Neutrophil (primary cell): ENCODE results near the gene CCNDBP1.

Source experiments
- H3K27ac ChIP-seq: fragments of 200-600 bp; sonication (generic); 2 replicates; pipeline ENCODE4 v1.5.1; 2016; ENCODE audit warnings: mild to moderate bottlenecking, moderate library complexity
- H3K27me3 ChIP-seq: fragments of 200-600 bp; sonication (generic); 2 replicates; pipeline ENCODE4 v1.6.0; 2016; ENCODE audit warnings: mild to moderate bottlenecking
- H3K36me3 ChIP-seq: fragments of 200-600 bp; sonication (generic); 2 replicates; pipeline ENCODE4 v1.5.1; 2017
- H3K4me1 ChIP-seq, 2 experiments: fragments of 200-600 bp in 1 of 2; sonication (generic) in 1 of 2; 1 replicate in 1 of 2; 2 replicates in 1 of 2; pipeline versions ENCODE4 v1.5.1 to v1.6.1; 2013 to 2016; ENCODE audit warnings: low read depth in 1 of 2, low read length in 1 of 2, mild to moderate bottlenecking in 1 of 2, moderate library complexity in 1 of 2; ENCODE audit not compliant: control insufficient read depth in 1 of 2, insufficient read depth in 1 of 2
- H3K4me3 ChIP-seq, 2 experiments: fragments of 200-600 bp in 1 of 2; sonication (generic) in 1 of 2; 1 replicate in 1 of 2; 2 replicates in 1 of 2; pipeline ENCODE4 v1.5.1; 2013 to 2016; ENCODE audit warnings: low read depth in 1 of 2, low read length in 1 of 2, mild to moderate bottlenecking in 1 of 2, moderate library complexity in 1 of 2
- H3K9me3 ChIP-seq: fragments of 200-600 bp; sonication (generic); 2 replicates; pipeline ENCODE4 v1.5.1; 2016
- CTCF ChIP-seq: fragments of 200-600 bp; sonication (generic); IDR thresholded peaks from 2 replicates; pipeline ENCODE4 v1.5.1; 2016; ENCODE audit warnings: antibody characterized with exemption

CCNDBP1 gene

GRCh38 chr15:43208052-43209002 lies 23.1 kb downstream of the CCNDBP1 start:
- H3K4me1 ChIP-seq = no peaks in the 10 kb centered on the region
- no peak for TF ChIP-seq CTCF
- H3K27ac ChIP-seq = no peak overlapping the region
- peaks cover 43% of the 10 kb centered on the region for H3K27me3 ChIP-seq
- no peaks in the 10 kb centered on the region for H3K9me3 ChIP-seq
- no peak overlapping the region for H3K4me3 ChIP-seq
- no peaks in the 10 kb centered on the region for H3K36me3 ChIP-seq

- no peaks in the 10 kb centered on the region for H3K4me1 ChIP-seq
- TF ChIP-seq CTCF = no peak
Measured at GRCh38 chr15:43209059-43209824, 24.0 kb downstream of the CCNDBP1 start.

GRCh38 chr15:43210172-43210745 lies 25.1 kb downstream of the CCNDBP1 start:
- H3K4me3 ChIP-seq = no peak overlapping the region

More at GRCh38 chr15:43209059-43209824, 24.0 kb downstream of the CCNDBP1 start:
- Histone ChIP-seq H3K36me3 (no peaks in the 10 kb centered on the region), H3K4me3 (no peak overlapping the region), H3K9me3 (no peaks in the 10 kb centered on the region), H3K27ac (no peak overlapping the region), H3K27me3 (peaks cover 43% of the 10 kb centered on the region)

GRCh38 chr15:43210807-43211206 lies 25.6 kb downstream of the CCNDBP1 start:
- Histone ChIP-seq H3K36me3 (no peaks in the 10 kb centered on the region), H3K4me3 (no peak overlapping the region), H3K27me3 (peaks cover 43% of the 10 kb centered on the region), H3K9me3 (no peaks in the 10 kb centered on the region), H3K27ac (no peak overlapping the region), H3K4me1 (no peaks in the 10 kb centered on the region)
- TF ChIP-seq CTCF = no peak

More at GRCh38 chr15:43210172-43210745, 25.1 kb downstream of the CCNDBP1 start:
- H3K9me3 ChIP-seq = no peaks in the 10 kb centered on the region
- no peak overlapping the region for H3K27ac ChIP-seq
- H3K36me3 ChIP-seq = no peaks in the 10 kb centered on the region
- H3K27me3 ChIP-seq = peaks cover 43% of the 10 kb centered on the region
- TF ChIP-seq CTCF = no peak
- H3K4me1 ChIP-seq = no peaks in the 10 kb centered on the region

- Histone ChIP-seq H3K4me1 (no peaks in the 10 kb centered on the region), H3K4me3 (no peak overlapping the region), H3K9me3 (no peaks in the 10 kb centered on the region), H3K27me3 (peaks cover 43% of the 10 kb centered on the region), H3K27ac (no peak overlapping the region), H3K36me3 (no peaks in the 10 kb centered on the region)
- no peak for TF ChIP-seq CTCF
Measured at GRCh38 chr15:43211224-43211735, 26.1 kb downstream of the CCNDBP1 start.
